AG09319 (cell line): ENCODE data around the gene PLEKHM3.

Experiments
- DNase-seq: peaks from one replicate; pipeline ENCODE4 v3.0.0-alpha.2; 2010; ENCODE audit warnings: low read depth; ENCODE audit errors: extremely low read depth
- CTCF ChIP-seq: IDR thresholded peaks from 2 replicates; pipeline ENCODE4 v1.5.1; 2011; ENCODE audit warnings: low read depth, mild to moderate bottlenecking, inconsistent platforms, low read length, moderate library complexity

Gene PLEKHM3

DNA sequence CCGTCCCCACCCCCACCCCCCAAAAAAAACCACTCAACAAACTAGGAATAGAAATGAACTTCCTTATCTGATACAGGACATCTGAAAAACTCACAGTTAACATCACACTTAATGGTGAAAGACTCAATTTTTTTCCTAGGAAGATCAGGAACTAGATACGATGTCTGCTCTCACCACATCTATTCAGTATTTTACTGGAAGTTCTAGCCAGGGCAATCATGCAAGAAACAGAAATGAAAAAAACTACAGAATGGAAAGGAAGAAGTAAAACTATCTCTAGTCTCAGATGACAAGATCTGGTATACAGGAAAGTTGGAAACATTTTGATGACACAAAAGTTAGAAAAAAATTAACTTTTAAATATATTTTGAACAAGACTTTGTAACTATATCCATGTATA, 141.2 kb downstream of the PLEKHM3 start:
- no peak for DNase-seq
- TF ChIP-seq CTCF, result no peak

DNA sequence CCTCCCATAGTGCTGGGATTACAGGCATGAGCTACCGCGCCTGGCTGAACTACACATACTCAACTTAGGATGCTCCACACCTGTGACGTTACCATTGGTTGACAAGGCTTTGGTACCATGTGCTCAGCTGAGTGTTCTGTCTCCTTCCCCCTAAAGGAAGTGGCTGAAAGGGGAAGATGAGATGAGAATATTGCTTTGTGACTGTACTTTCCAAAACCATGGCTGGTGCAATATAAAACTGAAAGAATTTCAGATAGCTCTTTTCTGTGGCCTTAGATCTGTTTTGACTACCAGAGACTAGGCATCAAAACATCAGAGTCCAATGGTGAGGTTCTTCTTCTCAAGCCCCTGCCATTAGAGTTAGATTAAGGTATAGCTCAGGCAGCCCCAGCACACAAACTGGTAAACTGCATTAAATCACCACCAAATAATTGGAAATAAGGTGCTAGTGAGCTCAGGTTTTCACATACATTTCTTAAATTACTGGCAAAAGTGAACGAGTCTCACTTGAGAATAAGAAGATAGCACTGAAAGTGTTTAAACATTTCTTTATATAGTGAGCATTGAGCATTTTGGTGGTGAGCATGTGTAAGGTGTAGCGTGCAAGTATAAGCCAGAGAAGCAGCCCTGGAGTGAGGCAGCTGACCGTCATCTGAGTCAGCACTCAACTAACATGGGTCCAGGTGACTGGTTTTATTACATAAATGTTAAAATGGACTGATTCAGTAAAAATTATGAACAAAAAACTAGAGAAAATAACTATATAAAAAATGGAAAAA, 142.1 kb downstream of the PLEKHM3 start:
- no peak for TF ChIP-seq CTCF
- no peak for DNase-seq

GRCh38 chr2:207881902-207882301, 143.4 kb downstream of the PLEKHM3 start:
- no peak for DNase-seq
- TF ChIP-seq CTCF, result no peak

DNA sequence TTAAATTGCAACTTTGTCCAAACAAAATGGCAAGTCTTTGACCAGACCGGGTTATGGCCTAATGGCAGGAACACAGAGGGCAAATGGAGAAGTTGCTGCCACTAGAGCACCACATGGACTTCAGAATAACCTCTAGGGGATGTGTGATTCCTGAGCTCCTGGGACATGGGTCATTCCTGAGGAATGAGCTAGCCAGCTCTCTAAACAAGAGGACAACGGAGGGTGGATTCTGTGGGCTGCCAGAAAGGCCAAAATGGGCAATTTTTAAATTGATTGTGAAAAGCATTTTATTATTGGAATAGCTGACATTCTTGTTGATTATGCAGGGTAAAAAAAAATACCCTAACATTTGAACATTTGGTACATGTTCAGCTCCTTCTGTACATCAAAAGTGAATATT, 145.8 kb downstream of the PLEKHM3 start:
- TF ChIP-seq CTCF, result peak; percentile 8
- DNase-seq, result peak; percentile 77

GRCh38 chr2:207876842-207877535, 148.3 kb downstream of the PLEKHM3 start:
- no peak for TF ChIP-seq CTCF
- DNase-seq, result no peak

GRCh38 chr2:207875473-207876212, 149.7 kb downstream of the PLEKHM3 start:
- DNase-seq, result no peak
- TF ChIP-seq CTCF, result no peak

- TF ChIP-seq CTCF, result no peak
- no peak for DNase-seq
Measured at GRCh38 chr2:207873794-207874193, 151.5 kb downstream of the PLEKHM3 start.
